ENCODE data around the gene AOX1. TPM values are rescaled to one million over a fixed set of nuclear protein-coding genes. Genes with fewer than 3 reads are reported as not detected.

AOX1 gene
- total RNA-seq, 1 experiment from 2014 or later = 0.71 TPM

DNA sequence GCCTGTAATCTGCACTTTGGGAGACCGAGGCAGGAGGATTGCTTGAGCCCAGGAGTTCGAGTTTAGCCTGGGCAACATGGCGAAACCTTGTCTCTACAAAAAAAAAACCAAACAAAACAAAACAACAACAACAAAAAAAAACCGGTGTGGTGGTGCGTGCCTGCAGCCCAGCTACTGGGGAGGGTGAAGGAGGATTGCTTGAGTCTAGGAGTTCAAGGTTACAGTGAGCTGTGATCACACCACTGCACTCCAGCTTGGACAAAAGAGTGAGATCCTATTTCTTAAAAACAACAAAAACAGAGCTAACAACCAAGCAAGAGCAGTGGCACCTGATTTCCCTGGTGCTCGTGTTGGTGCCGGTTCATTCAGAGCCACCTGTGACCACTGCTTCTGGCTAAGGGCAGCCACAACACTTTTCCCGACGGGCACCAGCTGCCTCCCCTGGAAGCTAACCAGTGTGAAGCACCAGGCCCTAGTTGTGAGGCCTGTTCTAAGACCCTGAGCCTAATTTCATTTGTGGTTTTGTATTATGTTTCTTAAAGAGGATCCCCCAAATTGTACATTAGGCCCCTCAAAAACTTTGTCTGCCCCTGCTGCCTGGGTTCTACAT, 1.3 kb downstream of the AOX1 start:
- DNase-seq (ENCODE audit: low read depth, low spot score) = no peak
- Histone ChIP-seq H3K4me3 (replicated peaks in 1 of 2; ENCODE audit: low read depth in 1 of 2, low read length in 2 of 2) (no peak overlapping the region), H3K9ac (ENCODE audit: low read length) (no peak overlapping the region), H3K9me3 (ENCODE audit: control insufficient read depth in 1 of 2, insufficient read depth in 1 of 2, low read depth in 1 of 2, low read length in 2 of 2) (no peaks in the 10 kb centered on the region), H3K36me3 (ENCODE audit: control insufficient read depth in 1 of 2, insufficient read depth in 2 of 2, low read length in 2 of 2) (no peaks in the 10 kb centered on the region), H3K27ac (ENCODE audit: low read depth, low read length) (no peak overlapping the region), H3K4me2 (ENCODE audit: low read length) (no peak overlapping the region), H3K4me1 (ENCODE audit: control insufficient read depth in 1 of 2, insufficient read depth in 2 of 2, low read length in 2 of 2) (no peaks in the 10 kb centered on the region), H3K79me2 (ENCODE audit: insufficient read depth, low read length) (no peaks in the 10 kb centered on the region), H2AFZ (ENCODE audit: low read depth, low read length, poor library complexity, severe bottlenecking) (no peak overlapping the region), H3K27me3 (ENCODE audit: insufficient read depth, low read length) (peaks cover 4% of the 10 kb centered on the region; the same call in 1 of the 2 replicates), H4K20me1 (ENCODE audit: insufficient read depth) (no peaks in the 10 kb centered on the region), H3K9me2 (ENCODE audit: insufficient read depth) (no peaks in the 10 kb centered on the region)
- ChIA-PET RAD21 (ENCODE audit: low non-redundant PET in 1 of 2, low total read pairs in 2 of 2, uncharacterized antibody in 2 of 2, unreplicated experiment in 2 of 2) (no interaction called here), CTCF (no interaction called here), POLR2A (no interaction called here)
- TF ChIP-seq TCF7L2 (IDR thresholded peaks at IDR 0.05; ENCODE audit: borderline replicate concordance, extremely low read depth, insufficient read depth, insufficient read length) = no peak
- no peak for TF ChIP-seq SIN3A (IDR thresholded peaks at IDR 0.05; ENCODE audit: low read depth)
- TF ChIP-seq ZFX (IDR thresholded peaks at IDR 0.05) = no peak
- no peak for TF ChIP-seq POLR2A (IDR thresholded peaks at IDR 0.05; ENCODE audit: borderline replicate concordance, extremely low read depth, insufficient read depth, insufficient read length)
- TF ChIP-seq, protein P1, sequence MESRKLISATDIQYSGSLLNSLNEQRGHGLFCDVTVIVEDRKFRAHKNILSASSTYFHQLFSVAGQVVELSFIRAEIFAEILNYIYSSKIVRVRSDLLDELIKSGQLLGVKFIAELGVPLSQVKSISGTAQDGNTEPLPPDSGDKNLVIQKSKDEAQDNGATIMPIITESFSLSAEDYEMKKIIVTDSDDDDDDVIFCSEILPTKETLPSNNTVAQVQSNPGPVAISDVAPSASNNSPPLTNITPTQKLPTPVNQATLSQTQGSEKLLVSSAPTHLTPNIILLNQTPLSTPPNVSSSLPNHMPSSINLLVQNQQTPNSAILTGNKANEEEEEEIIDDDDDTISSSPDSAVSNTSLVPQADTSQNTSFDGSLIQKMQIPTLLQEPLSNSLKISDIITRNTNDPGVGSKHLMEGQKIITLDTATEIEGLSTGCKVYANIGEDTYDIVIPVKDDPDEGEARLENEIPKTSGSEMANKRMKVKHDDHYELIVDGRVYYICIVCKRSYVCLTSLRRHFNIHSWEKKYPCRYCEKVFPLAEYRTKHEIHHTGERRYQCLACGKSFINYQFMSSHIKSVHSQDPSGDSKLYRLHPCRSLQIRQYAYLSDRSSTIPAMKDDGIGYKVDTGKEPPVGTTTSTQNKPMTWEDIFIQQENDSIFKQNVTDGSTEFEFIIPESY (IDR thresholded peaks at IDR 0.05; ENCODE audit: extremely low read depth, insufficient replicate concordance, low read length) = no peak
- no peak for TF ChIP-seq YY1 (IDR thresholded peaks at IDR 0.05; ENCODE audit: extremely low read depth, insufficient replicate concordance, low read depth, low read length)
- no peak for TF ChIP-seq ZNF274 (IDR thresholded peaks at IDR 0.05; ENCODE audit: low read depth, low read length)
- TF ChIP-seq EGR1 (IDR thresholded peaks at IDR 0.05; ENCODE audit: low read depth) = no peak
- TF ChIP-seq, protein P2, sequence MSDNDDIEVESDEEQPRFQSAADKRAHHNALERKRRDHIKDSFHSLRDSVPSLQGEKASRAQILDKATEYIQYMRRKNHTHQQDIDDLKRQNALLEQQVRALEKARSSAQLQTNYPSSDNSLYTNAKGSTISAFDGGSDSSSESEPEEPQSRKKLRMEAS (IDR thresholded peaks at IDR 0.05) = no peak
- TF ChIP-seq CBX3 (IDR thresholded peaks at IDR 0.05; ENCODE audit: low read depth) = no peak
- no peak for TF ChIP-seq ELF1 (IDR thresholded peaks at IDR 0.05; ENCODE audit: borderline replicate concordance, low read depth)
- TF ChIP-seq JUND (IDR thresholded peaks at IDR 0.05) = no peak
- TF ChIP-seq SP1 (IDR thresholded peaks at IDR 0.05; ENCODE audit: low read depth) = no peak
- TF ChIP-seq, protein P3, sequence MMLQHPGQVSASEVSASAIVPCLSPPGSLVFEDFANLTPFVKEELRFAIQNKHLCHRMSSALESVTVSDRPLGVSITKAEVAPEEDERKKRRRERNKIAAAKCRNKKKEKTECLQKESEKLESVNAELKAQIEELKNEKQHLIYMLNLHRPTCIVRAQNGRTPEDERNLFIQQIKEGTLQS (IDR thresholded peaks at IDR 0.05) = no peak
- no peak for TF ChIP-seq EZH2phosphoT487 (IDR thresholded peaks at IDR 0.05; ENCODE audit: borderline replicate concordance)
- intact Hi-C loops (cut with micrococcal nuclease) = no loop called here
- TSS peak; percentile 24 for BruUV-seq (replicated peaks)
- no peak for ATAC-seq
